Esophagus muscularis mucosa (tissue), 4 donors: ENCODE data around the gene RPRD1B. TPM values are rescaled to one million over a fixed set of nuclear protein-coding genes. Genes with fewer than 3 reads are reported as not detected.

Experiments
- DNase-seq: peaks from one replicate; pipeline ENCODE4 v3.0.0-alpha.2; 2017; ENCODE audit errors: extremely low spot score
- H3K27ac ChIP-seq, 4 donors: fragments of 200-600 bp; sonication (generic); replicated peaks in 1 of 4; 1 replicate in 3 of 4; 2 replicates in 1 of 4; pipeline ENCODE4 v1.5.1; 2016 to 2019; ENCODE audit warnings: mild to moderate bottlenecking in 1 of 4
- H3K27me3 ChIP-seq, 4 donors: fragments of 200-600 bp; sonication (generic); one replicate each; pipeline versions ENCODE4 v1.5.1 to v1.6.0; 2016 to 2019
- H3K36me3 ChIP-seq, 4 donors: fragments of 200-600 bp; sonication (generic); one replicate each; pipeline ENCODE4 v1.5.1; 2016 to 2019
- H3K4me1 ChIP-seq, 4 donors: fragments of 200-600 bp; sonication (generic); one replicate each; pipeline ENCODE4 v1.5.1; 2016 to 2019
- H3K4me3 ChIP-seq, 4 donors: fragments of 200-600 bp; sonication (generic); 1 replicate in 2 of 4; 2 replicates in 2 of 4; pipeline ENCODE4 v1.5.1; 2016 to 2019; ENCODE audit warnings: mild to moderate bottlenecking in 4 of 4, moderate library complexity in 1 of 4
- H3K9me3 ChIP-seq, 4 donors: fragments of 200-600 bp; sonication (generic); 1 replicate in 3 of 4; 2 replicates in 1 of 4; pipeline ENCODE4 v1.5.1; 2016 to 2019
- CTCF ChIP-seq, 3 experiments: fragments of 200-600 bp in 2 of 3; fragments of 450-650 bp in 1 of 3; sonication (generic) in 2 of 3; IDR thresholded peaks; one replicate each; pipeline ENCODE4 v1.5.1; 2017 to 2019; ENCODE audit warnings: antibody characterized with exemption in 3 of 3, mild to moderate bottlenecking in 2 of 3, moderate library complexity in 1 of 3
- EP300 ChIP-seq: sonication (generic); formaldehyde crosslinking; IDR thresholded peaks from one replicate; pipeline ENCODE4 v1.6.1; 2017; ENCODE audit warnings: antibody characterized with exemption
- POLR2A ChIP-seq: fragments of 450-650 bp; IDR thresholded peaks from one replicate; pipeline ENCODE4 v1.6.1; 2017; ENCODE audit warnings: antibody characterized with exemption, moderate library complexity, mild to moderate bottlenecking, low read depth
- POLR2AphosphoS5 ChIP-seq, 2 donors: sonication (generic); formaldehyde crosslinking; IDR thresholded peaks; one replicate each; pipeline ENCODE4 v1.6.1; 2017; ENCODE audit warnings: antibody characterized with exemption in 2 of 2
- WGBS: methylation state at CpG from one replicate; pipeline ENCODE4 v1.1.5; 2018; 5-methylcytosine and 5-hydroxymethylcytosine counted together
- intact Hi-C: fragments of 100-400 bp; cut with DNase I; formaldehyde crosslinking; loops from one replicate; pipeline ENCODE4 v1.15.1; 2023
- total RNA-seq, 4 donors: library from RNA; depleted of rRNA; stranded (reverse); fragments of >200 nt; gene quantifications; one replicate each; pipeline versions ENCODE4 v1.1.0 to v1.2.1, GENCODE V29; 2016

RPRD1B gene
- total RNA-seq, 4 donors from 2014 or later, result 26.7 to 39.5 (median 33.8) TPM

GRCh38 chr20:37987602-37988290 lies 45.8 kb upstream of the RPRD1B start:
- peak overlapping the region; percentile 57 to 76 (median 72) for H3K27ac ChIP-seq
- DNase-seq, result no peak
- H3K9me3 ChIP-seq, result no peaks in the 10 kb centered on the region
- no peak overlapping the region for H3K4me3 ChIP-seq
- peaks cover 76 to 78% (median 77%) of the 10 kb centered on the region in 4 donors for H3K4me1 ChIP-seq
- H3K27me3 ChIP-seq, result no peaks in the 10 kb centered on the region
- no peak for TF ChIP-seq POLR2A
- intact Hi-C loops, result loop anchor here (10.0 kb wide), 1 partner anchor 573 kb away; no protein-coding TSS in a partner anchor
- 84% methylated on average over 12 of the region's 12 CpGs for WGBS
- peaks cover 0 to 15% (median 6%) of the 10 kb centered on the region in 4 donors for H3K36me3 ChIP-seq

GRCh38 chr20:37988306-37988954 lies 45.1 kb upstream of the RPRD1B start:
- WGBS, result 86% methylated on average over 5 of the region's 5 CpGs
- Histone ChIP-seq H3K36me3 (peaks cover 0 to 9% (median under 1%) of the 10 kb centered on the region in 4 donors), H3K9me3 (no peaks in the 10 kb centered on the region), H3K27ac (peak overlapping the region; percentile 57 to 76 (median 72)), H3K4me1 (peaks cover 81 to 85% (median 83%) of the 10 kb centered on the region in 4 donors), H3K4me3 (no peak overlapping the region), H3K27me3 (no peaks in the 10 kb centered on the region)
- DNase-seq, result no peak
- TF ChIP-seq CTCF (IDR thresholded peaks at IDR 0.05) (no peak), POLR2AphosphoS5 (IDR thresholded peaks at IDR 0.05) (no peak), POLR2A (no peak), EP300 (no peak)
- intact Hi-C loops, result loop anchor here (10.0 kb wide), 1 partner anchor 574 kb away; no protein-coding TSS in a partner anchor

GRCh38 chr20:37989601-37990295 lies 43.8 kb upstream of the RPRD1B start:
- Histone ChIP-seq H3K36me3 (peaks cover 0 to 18% (median 5%) of the 10 kb centered on the region in 4 donors), H3K4me3 (no peak overlapping the region), H3K27me3 (no peaks in the 10 kb centered on the region), H3K9me3 (no peaks in the 10 kb centered on the region), H3K27ac (peak overlapping the region; percentile 57 to 74 (median 63)), H3K4me1 (peaks cover 72 to 93% (median 88%) of the 10 kb centered on the region in 4 donors)
- WGBS, result 55% methylated on average over 7 of the region's 7 CpGs
- intact Hi-C loops, result loop anchor here (5.0 to 10.0 kb wide), 3 partner anchors 87 to 575 kb away; partner anchors contain the start of gene VSTM2L
- TF ChIP-seq POLR2A (no peak), POLR2AphosphoS5 (IDR thresholded peaks at IDR 0.05) (peak in 1 of 2 donors; percentile 9)
- no peak for DNase-seq

- H3K4me3 ChIP-seq, result no peak overlapping the region
- DNase-seq, result no peak
- no peaks in the 10 kb centered on the region for H3K27me3 ChIP-seq
- peaks cover 70 to 88% (median 85%) of the 10 kb centered on the region in 4 donors for H3K4me1 ChIP-seq
- H3K27ac ChIP-seq, result peak overlapping the region; percentile 57 to 74 (median 63)
- TF ChIP-seq CTCF (IDR thresholded peaks at IDR 0.05), result no peak
- TF ChIP-seq POLR2A, result no peak
- TF ChIP-seq EP300, result peak; percentile 28
- TF ChIP-seq POLR2AphosphoS5 (IDR thresholded peaks at IDR 0.05), result peak; percentile 13 to 40
- H3K36me3 ChIP-seq, result peaks cover 4 to 27% (median 14%) of the 10 kb centered on the region in 4 donors
- 44% methylated on average over 10 of the region's 10 CpGs for WGBS
- H3K9me3 ChIP-seq, result no peaks in the 10 kb centered on the region
- intact Hi-C loops, result loop anchor here (5.0 kb wide), 2 partner anchors 88 to 428 kb away; partner anchors contain the start of gene VSTM2L
Observed at GRCh38 chr20:37990571-37991151, 42.9 kb upstream of the RPRD1B start.

- Histone ChIP-seq H3K9me3 (no peaks in the 10 kb centered on the region), H3K36me3 (peaks cover 9 to 33% (median 21%) of the 10 kb centered on the region in 4 donors), H3K27ac (peak overlapping the region; percentile 57 to 74 (median 63)), H3K27me3 (no peaks in the 10 kb centered on the region), H3K4me1 (peaks cover 64 to 88% (median 81%) of the 10 kb centered on the region in 4 donors), H3K4me3 (no peak overlapping the region)
- intact Hi-C loops, result loop anchor here (5.0 kb wide), 2 partner anchors 89 to 429 kb away; partner anchors contain the start of gene VSTM2L
- TF ChIP-seq POLR2A (no peak), CTCF (IDR thresholded peaks at IDR 0.05) (no peak), POLR2AphosphoS5 (IDR thresholded peaks at IDR 0.05) (no peak), EP300 (no peak)
- DNase-seq, result no peak
- WGBS, result 43% methylated on average over 4 of the region's 4 CpGs
Observed at GRCh38 chr20:37991157-37991866, 42.2 kb upstream of the RPRD1B start.
